Suprapubic skin (tissue), 4 donors: ENCODE data around the gene CEP170B. TPM values are rescaled to one million over a fixed set of nuclear protein-coding genes. Genes with fewer than 3 reads are reported as not detected.
"Not testable (repeated sequence)": the region's sequence is repeated elsewhere in the genome, so short reads cannot be mapped to it uniquely, and the experiment has no call there.

Source experiments
- DNase-seq, 2 donors: peaks; one replicate each; pipeline ENCODE4 v3.0.0-alpha.2; 2019; ENCODE audit warnings: low spot score in 2 of 2
- H3K27ac ChIP-seq: fragments of 200-600 bp; sonication (generic); one replicate; pipeline ENCODE4 v1.5.1; 2019
- H3K27me3 ChIP-seq: fragments of 200-600 bp; sonication (generic); one replicate; pipeline ENCODE4 v1.5.1; 2019
- H3K36me3 ChIP-seq: fragments of 200-600 bp; sonication (generic); one replicate; pipeline ENCODE4 v1.5.1; 2019
- H3K4me1 ChIP-seq: fragments of 200-600 bp; sonication (generic); one replicate; pipeline ENCODE4 v1.5.1; 2019
- H3K4me3 ChIP-seq: fragments of 200-600 bp; sonication (generic); one replicate; pipeline ENCODE4 v1.5.1; 2019; ENCODE audit warnings: mild to moderate bottlenecking
- H3K9me3 ChIP-seq: fragments of 200-600 bp; sonication (generic); one replicate; pipeline ENCODE4 v1.5.1; 2019
- EP300 ChIP-seq: sonication (generic); formaldehyde crosslinking; IDR thresholded peaks from one replicate; pipeline ENCODE4 v1.6.1; 2017; ENCODE audit warnings: antibody characterized with exemption
- POLR2A ChIP-seq, 2 donors: fragments of 450-650 bp; IDR thresholded peaks; one replicate each; pipeline ENCODE4 v1.6.1; 2017; ENCODE audit warnings: antibody characterized with exemption in 2 of 2, mild to moderate bottlenecking in 2 of 2, moderate library complexity in 2 of 2
- POLR2AphosphoS5 ChIP-seq, 3 donors: sonication (generic); formaldehyde crosslinking; IDR thresholded peaks; one replicate each; pipeline ENCODE4 v1.6.1; 2017; ENCODE audit warnings: antibody characterized with exemption in 3 of 3
- WGBS: methylation state at CpG from one replicate; pipeline ENCODE4 v1.1.5; 2018; 5-methylcytosine and 5-hydroxymethylcytosine counted together
- total RNA-seq, 4 donors: library from RNA; depleted of rRNA; stranded (reverse); fragments of >200 nt; gene quantifications; one replicate each; pipeline ENCODE4 v1.1.0, GENCODE V29; 2016
- TF ChIP-seq, protein P1 (sequence below), 2 donors: fragments of 200-600 bp in 1 of 2; fragments of 450-650 bp in 1 of 2; sonication (generic) in 1 of 2; IDR thresholded peaks; one replicate each; pipeline ENCODE4 v1.5.1; 2016 to 2019; ENCODE audit warnings: antibody characterized with exemption in 2 of 2, mild to moderate bottlenecking in 1 of 2, moderate library complexity in 1 of 2

Gene CEP170B
- total RNA-seq, 4 donors from 2014 or later = 53.3 to 70.1 (median 60.4) TPM

- TF ChIP-seq, protein P1, sequence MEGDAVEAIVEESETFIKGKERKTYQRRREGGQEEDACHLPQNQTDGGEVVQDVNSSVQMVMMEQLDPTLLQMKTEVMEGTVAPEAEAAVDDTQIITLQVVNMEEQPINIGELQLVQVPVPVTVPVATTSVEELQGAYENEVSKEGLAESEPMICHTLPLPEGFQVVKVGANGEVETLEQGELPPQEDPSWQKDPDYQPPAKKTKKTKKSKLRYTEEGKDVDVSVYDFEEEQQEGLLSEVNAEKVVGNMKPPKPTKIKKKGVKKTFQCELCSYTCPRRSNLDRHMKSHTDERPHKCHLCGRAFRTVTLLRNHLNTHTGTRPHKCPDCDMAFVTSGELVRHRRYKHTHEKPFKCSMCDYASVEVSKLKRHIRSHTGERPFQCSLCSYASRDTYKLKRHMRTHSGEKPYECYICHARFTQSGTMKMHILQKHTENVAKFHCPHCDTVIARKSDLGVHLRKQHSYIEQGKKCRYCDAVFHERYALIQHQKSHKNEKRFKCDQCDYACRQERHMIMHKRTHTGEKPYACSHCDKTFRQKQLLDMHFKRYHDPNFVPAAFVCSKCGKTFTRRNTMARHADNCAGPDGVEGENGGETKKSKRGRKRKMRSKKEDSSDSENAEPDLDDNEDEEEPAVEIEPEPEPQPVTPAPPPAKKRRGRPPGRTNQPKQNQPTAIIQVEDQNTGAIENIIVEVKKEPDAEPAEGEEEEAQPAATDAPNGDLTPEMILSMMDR (IDR thresholded peaks at IDR 0.05) = no peak
- no peak for TF ChIP-seq POLR2AphosphoS5 (IDR thresholded peaks at IDR 0.05)
- no peak for TF ChIP-seq POLR2A (IDR thresholded peaks at IDR 0.05)
- no peak for TF ChIP-seq EP300
- Histone ChIP-seq H3K27me3 (no peaks in the 10 kb centered on the region), H3K36me3 (no peaks in the 10 kb centered on the region), H3K4me3 (no peak overlapping the region), H3K4me1 (no peaks in the 10 kb centered on the region), H3K9me3 (peaks cover 4% of the 10 kb centered on the region), H3K27ac (no peak overlapping the region)
- 71% methylated on average over 7 of the region's 7 CpGs for WGBS
- peak in 1 of 2 donors; percentile 1 for DNase-seq
Measured at GRCh38 chr14:104913435-104913834, 48.4 kb downstream of the CEP170B start.

DNA sequence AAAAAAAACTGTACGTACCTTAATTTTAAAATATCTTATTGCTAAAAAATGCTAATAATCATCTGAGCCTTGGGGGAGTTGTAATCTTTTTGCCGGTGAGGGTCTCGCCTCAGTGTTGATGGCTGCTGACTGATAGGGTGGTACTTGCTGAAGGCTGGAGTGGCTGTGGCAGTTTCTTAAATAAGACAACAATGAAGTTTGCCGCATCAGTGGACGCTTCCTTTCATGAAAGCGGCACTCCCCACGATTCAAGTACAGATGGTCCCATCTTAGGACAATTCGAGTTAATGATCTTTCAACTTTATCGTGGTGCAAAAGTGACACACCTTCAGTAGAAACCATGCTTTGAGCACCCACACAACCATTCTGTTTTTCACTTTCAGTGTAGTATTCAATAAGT lies 52.0 kb downstream of the CEP170B start:
- Histone ChIP-seq H3K9me3 (peaks cover 3% of the 10 kb centered on the region), H3K36me3 (no peaks in the 10 kb centered on the region), H3K4me3 (no peak overlapping the region), H3K27ac (no peak overlapping the region), H3K4me1 (no peaks in the 10 kb centered on the region), H3K27me3 (no peaks in the 10 kb centered on the region)
- WGBS = 88% methylated on average over 9 of the region's 9 CpGs
- TF ChIP-seq POLR2AphosphoS5 (IDR thresholded peaks at IDR 0.05) = no peak
- TF ChIP-seq, protein P1 (IDR thresholded peaks at IDR 0.05) = no peak
- no peak for TF ChIP-seq POLR2A (IDR thresholded peaks at IDR 0.05)
- no peak for TF ChIP-seq EP300
- DNase-seq = peak in 1 of 2 donors; percentile 24

GRCh38 chr14:104917993-104918392 lies 52.9 kb downstream of the CEP170B start:
- TF ChIP-seq, protein P1 (IDR thresholded peaks at IDR 0.05) = no peak
- no peak for TF ChIP-seq POLR2A (IDR thresholded peaks at IDR 0.05)
- TF ChIP-seq POLR2AphosphoS5 (IDR thresholded peaks at IDR 0.05) = no peak
- TF ChIP-seq EP300 = no peak
- 29% methylated on average over 4 of the region's 4 CpGs for WGBS
- Histone ChIP-seq H3K27me3 (no peaks in the 10 kb centered on the region), H3K36me3 (no peaks in the 10 kb centered on the region), H3K4me1 (no peaks in the 10 kb centered on the region), H3K27ac (no peak overlapping the region), H3K4me3 (no peak overlapping the region), H3K9me3 (no peaks in the 10 kb centered on the region)
- DNase-seq = peak in 1 of 2 donors; percentile 15

- 82% methylated on average over 12 of the region's 12 CpGs for WGBS
- not testable (repeated sequence) for H3K27me3 ChIP-seq, H3K36me3 ChIP-seq, H3K4me3 ChIP-seq, H3K27ac ChIP-seq, H3K9me3 ChIP-seq, H3K4me1 ChIP-seq
- peak in 1 of 2 donors; percentile 12 for DNase-seq
Measured at GRCh38 chr14:104919152-104919992, 54.3 kb downstream of the CEP170B start.

DNA sequence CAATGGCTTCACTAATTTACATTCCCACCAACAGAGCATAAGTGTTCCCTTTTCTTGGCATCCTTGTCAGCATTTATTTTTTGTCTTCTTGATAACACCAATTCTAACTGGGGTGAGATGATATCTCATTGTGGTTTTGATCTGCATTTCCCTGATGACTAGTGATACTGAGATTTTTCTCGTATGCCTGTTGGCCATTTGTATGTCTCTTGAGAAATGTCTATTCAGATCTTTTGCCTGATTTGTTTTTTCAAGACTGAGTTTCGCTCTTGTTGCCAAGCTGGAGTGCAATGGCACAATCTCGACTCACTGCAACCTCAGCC lies 54.9 kb downstream of the CEP170B start:
- no peaks in the 10 kb centered on the region for H3K27me3 ChIP-seq
- no peaks in the 10 kb centered on the region for H3K36me3 ChIP-seq
- H3K4me1 ChIP-seq = no peaks in the 10 kb centered on the region
- WGBS = 34% methylated on average over 3 of the region's 3 CpGs
- no peak overlapping the region for H3K4me3 ChIP-seq
- no peak for TF ChIP-seq EP300
- no peak for TF ChIP-seq POLR2A (IDR thresholded peaks at IDR 0.05)
- TF ChIP-seq, protein P1 (IDR thresholded peaks at IDR 0.05) = no peak
- DNase-seq = no peak
- no peaks in the 10 kb centered on the region for H3K9me3 ChIP-seq
- no peak overlapping the region for H3K27ac ChIP-seq
